ENCODE data around the gene S100A13.
"Not testable (repeated sequence)": the region's sequence is repeated elsewhere in the genome, so short reads cannot be mapped to it uniquely, and the experiment has no call there.

Gene S100A13

DNA sequence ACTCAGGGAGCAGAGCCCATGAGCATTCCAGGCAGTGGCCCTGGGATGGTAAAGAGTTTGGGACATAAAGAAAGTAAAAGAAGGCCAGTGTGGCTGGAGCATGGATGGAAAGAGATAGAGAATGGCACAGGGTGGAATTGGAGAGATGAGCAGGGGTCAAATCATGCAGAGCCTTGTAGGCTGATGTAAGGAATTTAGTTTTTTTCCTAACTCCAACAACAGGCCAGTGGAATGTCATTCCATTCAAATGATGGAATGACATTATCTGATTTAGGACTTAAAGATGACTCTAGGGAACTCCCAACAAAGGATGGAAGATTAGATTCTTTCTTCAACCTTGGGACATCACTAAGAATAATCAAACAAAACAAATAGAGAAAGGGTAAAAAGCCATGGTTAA, 48.8 kb downstream of the S100A13 start:
- H4K20me1 ChIP-seq: no peaks in the 10 kb centered on the region
- no peak overlapping the region for H3K4me2 ChIP-seq
- no peak overlapping the region for H3K27ac ChIP-seq
- no peak for TF ChIP-seq Cebpa-rat (IDR thresholded peaks at IDR 0.05)
- no peaks in the 10 kb centered on the region for H3K36me3 ChIP-seq
- no peak overlapping the region for H3K9ac ChIP-seq
- peaks cover 15% of the 10 kb centered on the region for H3K4me1 ChIP-seq
- H3K27me3 ChIP-seq: no peaks in the 10 kb centered on the region
- no peak overlapping the region for H3K4me3 ChIP-seq
- peaks cover 6% of the 10 kb centered on the region for H3K9me3 ChIP-seq

DNA sequence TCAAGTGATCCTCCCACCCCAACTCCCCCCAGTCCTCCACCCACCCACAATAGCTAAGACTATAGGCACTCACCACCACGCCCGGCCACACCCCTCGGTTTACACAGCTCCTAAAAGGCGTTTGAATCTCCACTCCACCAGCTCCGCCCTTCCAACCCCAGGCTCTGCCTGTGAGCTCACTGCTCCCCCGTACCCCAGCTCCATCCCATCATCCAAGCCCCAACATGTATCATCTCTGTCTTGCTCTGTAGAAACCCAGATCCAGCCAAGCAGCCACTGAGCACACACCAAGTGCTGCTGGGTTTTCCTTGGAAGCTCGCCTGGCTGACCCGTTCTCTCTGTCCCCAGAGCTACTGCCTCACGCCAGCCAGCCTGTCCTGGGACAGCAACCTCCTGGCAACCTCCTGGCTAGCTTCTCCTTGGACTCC, 49.7 kb downstream of the S100A13 start:
- no peak for TF ChIP-seq Cebpa-rat (IDR thresholded peaks at IDR 0.05)
- Histone ChIP-seq H3K27me3 (no peaks in the 10 kb centered on the region), H3K9ac (0 out of 2 replicates have a peak overlapping the region, but pooled peaks have one; percentile 7), H3K4me2 (no peak overlapping the region), H3K27ac (no peak overlapping the region), H3K4me3 (no peak overlapping the region), H3K4me1 (peaks cover 24% of the 10 kb centered on the region), H3K36me3 (no peaks in the 10 kb centered on the region), H3K9me3 (peaks cover 6% of the 10 kb centered on the region), H4K20me1 (no peaks in the 10 kb centered on the region)

DNA sequence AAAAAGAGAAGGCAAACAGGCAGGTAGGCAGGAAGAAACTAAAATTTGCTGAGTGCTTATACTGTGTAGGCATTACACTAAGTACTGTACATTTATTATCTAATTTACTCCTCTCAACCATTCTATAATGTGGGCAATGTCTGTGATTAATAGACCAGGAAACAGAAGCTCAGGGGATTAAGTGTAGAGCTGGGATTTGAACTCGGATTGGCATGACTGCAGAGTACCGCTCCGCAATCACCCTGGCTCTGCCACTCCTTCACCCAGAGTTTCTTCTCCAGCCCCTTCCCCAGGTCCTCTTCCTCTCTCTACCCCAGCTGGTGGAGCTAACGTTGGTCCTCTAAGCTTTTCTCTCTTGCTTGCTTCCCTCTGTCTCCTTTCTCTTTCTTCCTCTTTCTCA, 50.2 kb downstream of the S100A13 start:
- H3K9ac ChIP-seq: no peak overlapping the region
- peak overlapping the region; percentile 46 for H3K4me2 ChIP-seq
- H3K9me3 ChIP-seq: peaks cover 6% of the 10 kb centered on the region
- peaks cover 29% of the 10 kb centered on the region for H3K4me1 ChIP-seq
- TF ChIP-seq Cebpa-rat (IDR thresholded peaks at IDR 0.05): no peak
- no peaks in the 10 kb centered on the region for H3K36me3 ChIP-seq
- no peaks in the 10 kb centered on the region for H3K27me3 ChIP-seq
- no peak overlapping the region for H3K4me3 ChIP-seq
- no peaks in the 10 kb centered on the region for H4K20me1 ChIP-seq
- H3K27ac ChIP-seq: no peak overlapping the region

DNA sequence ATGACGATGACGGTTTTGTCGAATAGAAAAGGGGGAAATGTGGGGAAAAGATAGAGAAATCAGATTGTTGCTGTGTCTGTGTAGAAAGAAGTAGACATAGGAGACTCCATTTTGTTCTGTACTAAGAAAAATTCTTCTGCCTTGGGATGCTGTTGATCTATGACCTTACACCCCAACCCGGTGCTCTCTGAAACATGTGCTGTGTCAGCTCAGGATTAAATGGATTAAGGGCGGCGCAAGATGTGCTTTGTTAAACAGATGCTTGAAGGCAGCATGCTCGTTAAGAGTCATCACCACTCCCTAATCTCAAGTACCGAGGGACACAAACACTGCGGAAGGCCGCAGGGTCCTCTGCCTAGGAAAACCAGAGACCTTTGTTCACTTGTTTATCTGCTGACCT, 51.8 kb downstream of the S100A13 start:
- H3K9ac ChIP-seq, H3K4me3 ChIP-seq, H3K36me3 ChIP-seq, H3K27me3 ChIP-seq, H3K27ac ChIP-seq, H4K20me1 ChIP-seq, H3K9me3 ChIP-seq, H3K4me2 ChIP-seq: not testable (repeated sequence)
- H3K4me1 ChIP-seq: peaks cover 31% of the 10 kb centered on the region

DNA sequence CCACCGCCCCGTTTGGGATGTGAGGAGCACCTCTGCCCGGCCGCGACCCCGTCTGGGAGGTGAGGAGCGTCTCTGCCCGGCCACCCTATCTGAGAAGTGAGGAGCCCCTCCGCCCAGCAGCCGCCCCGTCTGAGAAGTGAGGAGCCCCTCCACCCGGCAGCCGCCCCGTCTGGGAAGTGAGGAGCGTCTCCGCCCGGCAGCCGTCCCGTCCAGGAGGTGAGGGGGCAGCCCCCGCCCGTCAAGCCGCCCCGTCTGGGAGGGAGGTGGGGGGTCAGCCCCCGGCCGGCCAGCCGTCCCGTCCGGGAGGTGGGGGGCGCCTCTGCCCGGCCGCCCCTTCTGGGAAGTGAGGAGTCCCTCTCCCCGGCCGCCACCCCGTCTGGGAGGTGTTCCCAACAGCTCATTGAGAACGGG, 52.2 kb downstream of the S100A13 start:
- not testable (repeated sequence) for H3K9ac ChIP-seq, H3K9me3 ChIP-seq, H3K4me2 ChIP-seq, H3K27ac ChIP-seq, H4K20me1 ChIP-seq, H3K36me3 ChIP-seq, H3K4me3 ChIP-seq, H3K27me3 ChIP-seq
- peaks cover 31% of the 10 kb centered on the region for H3K4me1 ChIP-seq

DNA sequence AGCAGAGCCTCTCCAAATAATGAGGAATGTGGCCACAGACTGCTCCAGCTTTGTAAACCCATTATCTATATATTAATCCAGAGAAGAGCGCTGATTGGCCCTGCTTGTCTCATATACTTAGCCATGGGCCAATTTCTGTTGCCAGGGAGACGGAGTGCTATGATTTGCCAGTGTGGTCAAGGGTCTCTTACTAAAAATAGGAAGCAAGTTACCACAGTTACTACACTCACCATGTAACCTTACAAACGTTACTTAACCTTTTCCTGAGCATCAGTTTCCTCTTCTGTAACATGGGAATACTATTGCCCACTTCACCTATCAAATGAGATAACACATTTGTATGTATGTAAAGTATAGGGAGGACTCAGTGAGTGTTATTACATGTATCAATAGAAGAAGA, 54.0 kb downstream of the S100A13 start:
- Histone ChIP-seq H3K4me3 (no peak overlapping the region), H3K9ac (no peak overlapping the region), H4K20me1 (no peaks in the 10 kb centered on the region), H3K27ac (no peak overlapping the region), H3K27me3 (no peaks in the 10 kb centered on the region), H3K9me3 (peaks cover 6% of the 10 kb centered on the region), H3K4me1 (peaks cover 38% of the 10 kb centered on the region), H3K4me2 (peak overlapping the region; percentile 71), H3K36me3 (no peaks in the 10 kb centered on the region)
- TF ChIP-seq Cebpa-rat (IDR thresholded peaks at IDR 0.05): no peak

DNA sequence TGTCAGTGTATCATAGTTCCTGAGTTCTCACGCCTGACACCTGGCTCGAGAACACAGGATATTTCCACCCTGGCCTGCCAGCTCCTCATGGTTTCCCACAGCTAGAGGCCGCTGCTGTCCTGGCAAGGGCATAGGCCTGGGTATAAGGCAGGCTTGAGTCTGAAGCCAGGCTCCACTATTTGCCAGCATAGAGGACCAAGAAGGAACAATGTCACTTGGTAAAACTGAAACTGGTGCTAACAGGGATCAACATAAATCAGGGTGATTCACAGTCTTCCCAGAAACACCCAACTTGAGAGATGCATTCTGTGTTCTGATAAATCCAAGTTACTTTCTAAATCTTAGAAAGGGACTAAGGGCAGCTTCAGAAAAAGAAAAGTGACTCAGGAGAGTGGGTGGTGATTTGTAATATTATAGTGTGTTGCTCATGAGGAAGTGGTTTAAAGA, 54.7 kb downstream of the S100A13 start:
- H3K4me3 ChIP-seq: no peak overlapping the region
- TF ChIP-seq Cebpa-rat (IDR thresholded peaks at IDR 0.05): no peak
- H3K4me2 ChIP-seq: peak overlapping the region; percentile 71
- H3K27ac ChIP-seq: no peak overlapping the region
- H3K36me3 ChIP-seq: no peaks in the 10 kb centered on the region
- H3K9me3 ChIP-seq: peaks cover 6% of the 10 kb centered on the region
- no peaks in the 10 kb centered on the region for H3K27me3 ChIP-seq
- no peak overlapping the region for H3K9ac ChIP-seq
- no peaks in the 10 kb centered on the region for H4K20me1 ChIP-seq
- peaks cover 46% of the 10 kb centered on the region for H3K4me1 ChIP-seq

DNA sequence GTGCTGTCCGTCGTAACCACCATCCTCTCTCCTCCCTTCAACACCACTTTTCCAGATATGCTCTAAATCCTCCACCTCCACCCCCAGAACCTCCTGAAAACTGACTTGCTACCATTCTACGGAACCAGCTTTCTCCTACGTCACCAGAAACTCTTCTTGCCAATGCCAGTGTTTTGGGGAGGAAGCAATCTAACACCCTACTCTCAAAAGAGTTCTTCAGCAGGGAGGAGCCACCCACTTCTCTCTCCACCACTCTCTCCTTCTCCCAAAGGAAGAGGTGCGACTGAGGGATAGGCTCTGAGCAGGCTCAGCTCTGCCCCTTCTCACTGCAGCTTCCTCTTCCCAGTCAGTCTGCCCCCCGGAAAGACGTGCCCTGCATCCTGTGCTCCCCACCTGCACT, 55.6 kb downstream of the S100A13 start:
- Histone ChIP-seq H3K4me3 (no peak overlapping the region), H3K27ac (no peak overlapping the region), H3K27me3 (no peaks in the 10 kb centered on the region), H3K4me2 (no peak overlapping the region), H3K9me3 (peaks cover 6% of the 10 kb centered on the region), H3K36me3 (no peaks in the 10 kb centered on the region), H3K9ac (no peak overlapping the region), H4K20me1 (no peaks in the 10 kb centered on the region), H3K4me1 (peaks cover 48% of the 10 kb centered on the region)
- TF ChIP-seq Cebpa-rat (IDR thresholded peaks at IDR 0.05): no peak

DNA sequence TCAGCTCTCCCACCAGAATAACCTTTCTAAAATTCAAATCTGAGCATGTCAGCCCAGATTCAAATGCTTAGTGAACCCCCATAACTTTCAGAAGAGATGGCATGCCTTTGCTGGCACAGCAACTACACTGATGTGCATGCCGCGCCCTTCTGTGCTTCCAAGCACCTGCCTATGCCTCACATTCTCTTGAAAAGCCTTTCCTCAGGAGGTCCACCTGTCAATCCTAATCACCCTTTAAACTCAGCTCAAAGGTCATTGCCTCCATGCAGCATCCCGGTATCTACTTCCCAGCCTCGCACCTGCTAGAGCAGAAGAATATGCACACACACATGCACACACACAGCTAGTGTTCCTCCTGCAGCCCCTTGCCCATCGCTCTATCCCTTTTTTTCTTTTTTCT, 56.4 kb downstream of the S100A13 start:
- no peaks in the 10 kb centered on the region for H3K27me3 ChIP-seq
- no peak overlapping the region for H3K4me2 ChIP-seq
- H3K36me3 ChIP-seq: no peaks in the 10 kb centered on the region
- no peak overlapping the region for H3K4me3 ChIP-seq
- TF ChIP-seq Cebpa-rat (IDR thresholded peaks at IDR 0.05): no peak
- H3K9ac ChIP-seq: no peak overlapping the region
- peaks cover 54% of the 10 kb centered on the region for H3K4me1 ChIP-seq
- H3K27ac ChIP-seq: no peak overlapping the region
- H3K9me3 ChIP-seq: peaks cover 6% of the 10 kb centered on the region
- no peaks in the 10 kb centered on the region for H4K20me1 ChIP-seq

DNA sequence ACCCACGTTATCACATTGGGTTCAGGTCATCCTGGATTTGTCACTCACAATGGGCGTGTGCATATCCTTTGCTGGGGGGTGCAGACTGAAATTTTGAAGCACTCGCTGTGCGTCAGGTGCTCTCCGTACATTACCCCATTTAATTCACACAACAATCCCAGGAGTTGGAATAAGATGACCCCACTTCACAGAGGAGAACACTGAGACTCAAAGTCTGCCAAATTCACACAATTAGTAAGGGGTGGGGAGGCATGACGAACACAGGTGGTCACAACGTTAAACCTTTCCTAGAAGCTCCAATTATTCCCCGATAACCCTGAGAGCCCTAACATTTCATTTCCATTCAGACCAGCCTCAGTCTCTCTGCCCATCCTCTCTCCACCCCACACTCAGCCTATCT, 57.8 kb downstream of the S100A13 start:
- H3K4me1 ChIP-seq: peaks cover 66% of the 10 kb centered on the region
- no peaks in the 10 kb centered on the region for H3K27me3 ChIP-seq
- no peak overlapping the region for H3K9ac ChIP-seq
- no peak overlapping the region for H3K27ac ChIP-seq
- TF ChIP-seq Cebpa-rat (IDR thresholded peaks at IDR 0.05): no peak
- no peaks in the 10 kb centered on the region for H3K9me3 ChIP-seq
- H3K36me3 ChIP-seq: no peaks in the 10 kb centered on the region
- H3K4me3 ChIP-seq: no peak overlapping the region
- no peak overlapping the region for H3K4me2 ChIP-seq
- no peaks in the 10 kb centered on the region for H4K20me1 ChIP-seq
